Cardiac fibroblast (primary cell): ENCODE measurements around the gene TTC3.

ENCODE experiments used
- DNase-seq, 2 donors: peaks; one replicate each; pipeline versions ENCODE4 v3.0.0 to v3.0.0-alpha.2; 2010; ENCODE audit warnings: low read depth in 2 of 2
- H3K4me3 ChIP-seq, 2 donors: replicated peaks in 1 of 2; 1 replicate in 1 of 2; 2 replicates in 1 of 2; pipeline ENCODE4 v1.5.1; 2011; ENCODE audit warnings: low read depth in 2 of 2, low read length in 2 of 2, mild to moderate bottlenecking in 2 of 2, moderate library complexity in 1 of 2
- CTCF ChIP-seq: IDR thresholded peaks from one replicate; pipeline ENCODE4 v1.5.1; 2011; ENCODE audit warnings: low read depth, mild to moderate bottlenecking, low read length, inconsistent platforms

Gene TTC3

GRCh38 chr21:37085726-37086125, 12.7 kb downstream of the TTC3 start:
- no peak for TF ChIP-seq CTCF
- no peak overlapping the region for H3K4me3 ChIP-seq

GRCh38 chr21:37087188-37087587, 14.1 kb downstream of the TTC3 start:
- H3K4me3 ChIP-seq = no peak overlapping the region
- TF ChIP-seq CTCF = peak; percentile 53
- peak; percentile 76 to 82 for DNase-seq

More at GRCh38 chr21:37085726-37086125, 12.7 kb downstream of the TTC3 start:
- DNase-seq = no peak

GRCh38 chr21:37088186-37088735, 15.2 kb downstream of the TTC3 start:
- TF ChIP-seq CTCF = no peak
- DNase-seq = peak; percentile 32 to 64
- no peak overlapping the region for H3K4me3 ChIP-seq

GRCh38 chr21:37093977-37094376, 20.9 kb downstream of the TTC3 start:
- no peak for DNase-seq
- no peak for TF ChIP-seq CTCF
- H3K4me3 ChIP-seq = no peak overlapping the region

DNA sequence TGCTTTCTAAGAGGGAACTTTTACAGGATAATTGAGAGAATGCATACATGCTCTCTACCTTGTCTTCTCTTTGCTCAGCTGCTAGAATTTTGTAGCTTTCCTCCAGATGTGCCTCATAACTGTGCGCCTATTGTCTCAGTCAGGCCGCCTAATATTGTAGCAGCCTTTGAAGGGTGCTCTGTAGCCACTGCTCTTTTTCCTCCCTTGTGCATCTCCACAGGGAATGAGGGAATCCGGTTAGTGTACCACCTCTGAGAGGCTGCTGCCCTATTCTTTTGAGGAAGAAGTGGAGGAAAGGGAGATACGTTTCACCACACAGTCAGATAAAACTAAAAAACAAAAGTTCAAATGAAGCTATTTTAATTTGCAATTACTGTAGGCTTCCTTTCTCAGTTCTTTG, 22.8 kb downstream of the TTC3 start:
- no peak for TF ChIP-seq CTCF
- no peak overlapping the region for H3K4me3 ChIP-seq
- no peak for DNase-seq

DNA sequence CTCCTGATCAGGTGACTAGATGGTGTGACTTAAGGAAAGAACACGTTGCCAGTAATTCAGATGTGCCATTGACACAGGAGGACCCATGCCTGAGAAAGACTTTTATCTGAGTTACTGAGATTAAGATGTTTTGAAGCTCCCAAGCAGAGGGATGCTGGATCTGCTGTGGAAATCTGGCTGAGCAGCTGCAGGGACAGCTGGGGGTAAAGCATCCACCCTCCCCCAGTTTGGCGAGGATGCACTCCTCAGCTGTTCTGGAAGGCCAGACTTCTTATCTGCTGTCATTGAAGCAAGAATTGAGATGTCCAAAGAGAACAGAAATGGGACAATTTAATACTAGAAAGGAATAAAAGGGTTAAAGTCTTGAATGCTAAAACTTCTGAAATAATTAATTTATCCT, 25.7 kb downstream of the TTC3 start:
- TF ChIP-seq CTCF = no peak
- DNase-seq = no peak
- no peak overlapping the region for H3K4me3 ChIP-seq

DNA sequence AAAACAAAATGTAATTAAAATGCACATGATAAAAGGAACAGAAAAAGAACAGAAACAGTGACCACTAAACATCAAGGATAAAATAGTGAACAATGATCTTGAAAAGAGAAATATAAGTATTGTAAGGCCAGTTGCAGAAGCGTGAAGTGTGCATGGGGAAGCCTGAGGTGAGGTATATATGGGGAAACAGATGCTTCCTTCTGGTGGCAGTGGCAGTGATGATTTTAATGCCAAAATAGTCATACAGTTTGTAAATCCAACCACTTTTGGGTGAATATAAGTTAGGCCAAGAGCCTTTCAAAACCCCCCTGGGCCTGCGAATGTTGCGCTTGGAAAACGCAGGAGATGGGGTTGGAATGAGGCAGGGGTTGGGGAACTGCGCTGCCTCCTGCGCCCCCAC, 27.3 kb downstream of the TTC3 start:
- no peak overlapping the region for H3K4me3 ChIP-seq
- DNase-seq = no peak

More for the DNA sequence above, 27.3 kb downstream of the TTC3 start:
- no peak for TF ChIP-seq CTCF
